HG03378 (cell line): ENCODE results near the gene BMP7.
"Not testable (repeated sequence)": the region's sequence is repeated elsewhere in the genome, so short reads cannot be mapped to it uniquely, and the experiment has no call there.

Experiments used
- ATAC-seq: cut with Tn5 transposase; IDR thresholded peaks from one replicate; pipeline ENCODE4 v1.9.1; 2021; ENCODE audit warnings: mild to moderate bottlenecking, moderate library complexity; ENCODE audit not compliant: unreplicated experiment

Gene BMP7

DNA sequence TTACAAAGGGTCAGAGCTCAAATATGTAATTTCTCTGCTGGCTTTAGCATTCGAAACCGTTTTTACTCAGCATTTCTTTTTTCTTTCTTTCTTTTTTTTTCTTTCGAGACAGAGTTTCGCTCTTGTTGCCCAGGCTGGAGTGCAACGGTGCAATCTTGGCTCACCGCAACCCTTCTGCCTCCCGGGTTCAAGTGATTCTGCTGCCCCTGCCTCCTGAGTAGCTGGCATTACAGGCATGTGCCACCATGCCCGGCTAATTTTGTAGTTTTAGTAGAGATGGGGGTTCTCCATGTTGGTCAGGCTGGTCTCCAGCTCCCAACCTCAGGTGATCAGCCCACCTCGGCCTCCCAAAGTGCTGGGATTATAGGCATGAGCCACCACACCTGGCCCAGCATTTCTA is 108.7 kb downstream of the BMP7 start:
- not testable (repeated sequence) for ATAC-seq

DNA sequence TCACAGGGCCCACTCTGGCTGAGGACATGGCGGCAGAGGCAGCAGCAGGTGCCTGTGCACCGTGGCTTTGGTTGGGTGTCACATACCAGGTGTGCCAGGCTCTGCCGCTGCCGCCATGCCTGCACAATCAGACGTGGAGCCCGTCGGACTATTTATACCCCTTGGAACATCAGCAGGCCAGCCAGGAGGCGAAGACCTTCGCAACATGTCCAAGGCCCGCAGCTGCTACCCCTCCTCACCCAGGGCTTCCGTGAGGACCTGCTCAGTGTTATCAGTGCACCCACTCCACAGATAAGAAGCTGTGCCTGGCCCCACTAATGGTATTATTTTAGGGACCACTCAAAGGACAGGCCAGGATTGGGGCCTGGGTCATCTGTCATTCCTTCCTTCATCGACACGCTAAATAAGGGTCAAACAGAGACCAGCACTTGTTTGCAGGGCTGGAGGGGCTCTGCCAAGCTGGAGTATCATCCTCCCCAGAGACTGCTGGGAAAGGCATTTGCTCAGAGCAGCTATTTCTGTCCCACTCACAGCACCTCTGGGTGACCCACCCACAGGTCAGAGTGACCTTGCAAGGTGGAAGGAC is 109.2 kb downstream of the BMP7 start:
- no peak for ATAC-seq

DNA sequence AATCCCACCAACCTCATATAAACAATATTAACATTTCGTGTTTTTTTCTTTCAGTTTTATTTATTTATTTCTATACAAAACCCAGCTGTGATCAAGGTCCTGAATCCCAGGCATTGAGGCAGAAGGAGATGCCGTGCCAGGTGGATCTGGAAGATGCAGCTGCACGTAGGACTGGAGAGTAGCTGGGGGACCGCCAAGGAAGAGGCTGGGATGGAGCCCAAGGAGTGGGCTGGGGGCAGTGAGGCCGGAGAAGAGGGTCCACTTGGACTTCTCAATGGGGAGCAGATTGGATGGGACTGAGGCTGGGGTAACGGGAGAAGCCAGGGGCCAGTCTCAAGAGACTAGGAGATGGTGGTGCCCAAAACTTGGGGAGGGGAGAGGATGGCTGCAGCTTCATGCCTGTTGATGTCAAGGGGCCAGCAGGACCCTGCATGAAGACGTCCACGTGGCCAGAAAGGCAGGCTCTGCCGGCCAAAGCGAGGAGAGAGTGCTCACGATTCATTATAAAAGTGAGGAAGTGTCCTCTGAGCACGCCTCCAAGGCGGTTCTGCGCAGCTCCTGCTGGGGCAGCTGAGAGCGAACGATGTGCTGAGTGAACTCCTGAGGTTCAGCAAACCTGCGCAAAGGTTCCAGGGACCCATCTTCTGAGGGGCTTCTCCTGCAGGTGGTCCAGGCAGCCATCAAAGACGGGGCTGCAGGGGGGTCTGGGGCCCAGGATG is 110.3 kb downstream of the BMP7 start:
- no peak for ATAC-seq

DNA sequence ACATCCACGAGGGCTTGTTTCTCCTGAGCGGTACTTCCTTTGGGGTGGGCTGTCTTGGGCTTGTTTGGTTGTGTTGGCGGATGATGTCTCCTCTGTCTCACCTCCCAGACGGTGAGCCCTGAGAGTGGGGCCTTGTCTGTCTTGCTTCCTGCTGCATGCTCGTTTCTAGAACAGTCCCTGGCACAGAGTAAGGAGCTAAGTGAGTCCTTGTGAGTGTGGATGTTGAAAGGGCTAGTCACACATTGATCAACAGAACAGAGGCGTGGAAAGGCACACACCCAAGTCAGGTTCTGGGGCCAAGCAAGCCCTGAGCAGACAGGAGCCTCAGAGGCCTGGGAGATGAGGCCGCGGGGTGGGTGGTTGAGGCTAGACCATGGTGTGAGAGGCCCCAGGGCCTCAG is 111.0 kb downstream of the BMP7 start:
- no peak for ATAC-seq

DNA sequence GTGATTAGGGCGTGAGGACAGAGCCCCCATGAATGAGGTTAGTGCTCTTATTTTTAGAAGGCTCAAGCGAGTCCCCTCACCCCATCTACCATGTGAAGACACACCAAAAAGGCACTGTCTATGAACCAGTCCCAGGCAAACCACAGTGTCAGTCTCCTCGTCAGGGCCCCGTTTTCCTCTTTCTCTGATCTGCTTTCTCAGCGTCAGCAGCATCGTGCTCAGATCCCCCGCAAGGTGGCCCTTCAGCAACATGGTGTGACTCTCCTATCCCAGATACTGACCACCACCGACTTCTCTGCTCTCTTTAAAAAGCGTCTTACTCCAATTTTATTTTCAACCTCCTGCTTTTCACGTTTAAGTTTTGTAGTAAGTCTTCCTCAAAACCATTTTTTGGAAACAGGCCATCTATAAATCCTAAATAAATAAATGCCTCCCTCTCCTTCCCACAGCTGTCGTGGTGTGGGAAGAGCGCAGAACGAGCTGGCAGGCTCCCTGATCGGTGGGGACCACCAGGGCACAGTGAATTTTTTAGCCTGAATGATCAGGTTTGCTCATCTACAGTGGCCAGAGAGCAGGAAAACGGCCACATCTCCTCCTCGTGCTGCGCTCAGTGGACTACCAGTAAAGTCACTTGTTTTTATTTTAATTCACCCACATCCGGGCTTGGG is 113.1 kb downstream of the BMP7 start:
- ATAC-seq: no peak

DNA sequence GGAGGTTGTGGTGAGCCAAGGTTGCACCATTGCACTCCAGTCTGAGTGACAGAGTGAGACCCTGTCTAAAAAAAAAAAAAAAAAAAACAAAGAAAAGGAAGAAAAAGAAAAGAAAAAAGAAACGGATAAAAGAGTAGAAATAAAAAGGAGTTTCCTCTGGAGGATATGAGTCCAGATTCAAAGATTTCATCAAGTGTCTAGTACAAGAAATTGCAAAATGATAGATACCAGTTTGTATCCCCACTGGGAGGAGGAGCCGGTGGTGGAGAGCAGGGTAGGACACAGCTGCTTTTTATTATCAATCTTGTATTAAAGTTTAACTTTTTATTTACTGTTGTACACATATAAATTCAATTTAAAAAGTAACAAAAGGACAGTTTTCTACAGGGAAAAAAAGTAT is 113.9 kb downstream of the BMP7 start:
- no peak for ATAC-seq

DNA sequence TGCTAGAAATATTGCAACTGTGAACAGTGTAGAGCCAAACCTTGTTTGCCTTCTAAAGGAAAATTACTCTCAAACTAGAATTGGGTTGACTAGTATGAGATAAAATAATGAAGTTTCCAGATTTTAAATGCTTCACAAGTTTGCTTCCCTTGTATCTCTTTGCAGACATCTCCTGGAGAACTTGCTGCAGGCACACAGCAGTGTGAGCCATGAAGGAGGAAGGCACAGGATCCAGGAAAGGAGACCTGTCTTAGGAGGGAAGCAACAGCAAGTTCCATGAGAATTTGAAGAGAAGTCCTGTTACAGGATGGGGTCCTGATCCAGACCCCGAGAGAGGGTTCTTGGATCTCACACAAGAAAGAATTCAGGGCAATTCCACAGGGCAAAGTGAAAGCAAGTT is 115.9 kb downstream of the BMP7 start:
- ATAC-seq: no peak

DNA sequence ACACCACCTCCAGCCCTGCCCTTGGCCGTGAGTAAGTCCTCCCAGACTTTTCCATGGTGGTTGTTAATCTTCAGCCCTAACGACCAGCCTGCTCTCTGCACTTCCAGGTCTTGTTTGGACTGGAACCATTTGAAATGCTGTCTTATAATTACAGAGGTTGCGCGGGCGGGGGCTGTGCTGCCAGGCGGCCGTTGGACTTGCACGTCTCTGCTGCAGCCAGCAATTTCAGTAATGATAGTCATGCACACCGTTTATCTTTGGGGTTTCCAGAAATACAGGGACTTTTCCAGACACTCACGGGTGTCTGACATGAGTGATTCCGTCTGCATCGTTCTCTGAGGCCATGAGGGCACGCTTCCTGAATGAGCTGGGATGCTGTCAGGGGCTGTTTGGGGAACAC is 118.2 kb downstream of the BMP7 start:
- no peak for ATAC-seq

DNA sequence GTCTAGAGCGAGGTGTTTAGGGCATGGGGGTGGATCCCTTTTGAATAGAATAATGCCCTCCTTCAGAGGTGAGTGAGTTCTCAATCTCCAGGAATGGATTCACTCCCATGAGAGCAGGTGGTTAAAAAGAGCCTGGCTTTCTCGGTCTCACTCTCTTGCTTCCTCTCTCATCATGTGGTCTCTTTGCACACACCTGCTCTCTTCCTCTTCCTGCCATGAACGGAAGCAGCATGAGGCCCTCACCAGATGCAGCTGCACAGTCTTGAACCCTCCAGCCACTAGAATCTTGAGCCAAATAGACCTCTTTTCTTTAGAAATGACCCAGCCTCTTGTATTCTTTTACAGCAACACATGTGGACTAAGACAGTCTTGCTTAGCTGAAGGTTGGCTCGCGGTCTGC is 119.3 kb downstream of the BMP7 start:
- no peak for ATAC-seq

DNA sequence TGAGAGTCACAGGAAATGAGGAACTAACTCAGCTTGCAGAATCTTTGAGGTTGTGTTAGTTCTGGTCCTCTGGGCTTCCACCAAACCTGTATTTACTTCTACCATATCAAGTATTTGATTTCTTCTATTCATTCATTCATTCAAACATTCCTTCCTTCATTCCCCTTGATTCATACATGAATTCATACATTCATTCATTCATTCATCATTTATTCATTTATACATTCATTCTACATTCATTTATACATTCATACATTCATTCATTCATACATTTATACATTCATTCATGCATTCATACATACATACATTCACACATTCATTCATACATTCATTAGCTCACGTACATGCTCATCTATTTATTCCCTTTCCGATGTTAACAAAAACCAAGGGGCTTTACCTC is 120.3 kb downstream of the BMP7 start:
- no peak for ATAC-seq

DNA sequence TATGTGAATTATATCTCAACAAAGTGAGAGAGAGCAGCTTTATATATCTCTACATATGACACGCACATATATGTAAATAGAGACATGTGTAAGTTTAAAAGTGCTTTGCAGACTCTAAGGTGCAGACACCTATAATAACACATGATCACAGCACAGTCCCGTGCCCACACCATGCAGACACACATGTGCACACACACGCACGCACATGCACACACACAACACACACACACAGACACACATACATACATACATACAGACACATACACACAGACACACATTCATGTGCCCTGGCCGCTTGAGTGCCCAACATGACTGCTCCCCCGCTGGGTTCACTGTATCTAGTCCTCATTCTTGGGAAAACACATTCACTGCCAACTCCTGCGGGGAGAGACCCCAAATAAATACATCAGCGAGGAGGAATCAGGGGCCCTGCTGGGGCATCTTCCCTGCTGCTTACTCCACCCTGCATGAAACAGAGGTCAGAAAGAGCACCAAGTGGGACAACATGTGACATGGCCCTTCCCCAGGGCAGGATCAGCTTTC is 121.3 kb downstream of the BMP7 start:
- no peak for ATAC-seq

DNA sequence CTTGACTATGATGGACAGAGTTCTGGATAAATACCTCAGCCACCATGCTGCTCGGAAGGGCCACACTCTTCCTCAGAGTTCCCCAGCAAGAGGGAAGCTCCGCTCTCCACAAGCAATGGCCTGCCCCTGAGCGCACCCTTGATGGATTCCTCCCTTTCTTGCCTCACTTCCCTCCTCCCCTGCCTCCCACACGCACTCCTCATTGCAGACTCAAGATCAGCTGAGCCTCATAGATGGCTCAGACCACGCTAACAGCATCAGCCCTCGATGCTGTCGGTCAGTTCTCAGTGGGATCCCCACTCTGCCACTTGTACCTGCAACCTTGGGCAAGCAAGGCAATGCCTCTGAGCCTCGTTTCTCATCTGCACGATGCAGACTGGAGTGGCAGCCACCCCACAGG is 123.3 kb downstream of the BMP7 start:
- no peak for ATAC-seq

DNA sequence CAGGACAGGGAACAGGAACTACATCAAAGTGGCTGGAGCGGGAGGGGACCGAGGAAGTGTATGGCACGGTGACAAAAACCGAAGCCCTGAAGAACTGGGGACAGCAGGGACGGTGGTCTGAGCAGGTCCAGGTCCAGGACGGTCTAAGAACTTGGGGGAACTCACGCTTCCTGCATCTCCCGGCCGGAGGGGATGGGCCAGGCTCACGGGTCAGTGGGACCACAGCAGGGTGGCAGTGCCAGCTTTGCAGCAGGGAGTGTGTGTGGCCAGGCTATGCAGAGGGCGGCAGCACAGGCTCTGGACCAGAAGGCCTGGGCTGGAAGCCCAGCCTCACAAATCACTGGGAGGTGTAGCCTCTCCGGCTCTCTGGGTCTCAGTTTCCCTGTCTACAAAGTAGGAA is 123.8 kb downstream of the BMP7 start:
- ATAC-seq: no peak

DNA sequence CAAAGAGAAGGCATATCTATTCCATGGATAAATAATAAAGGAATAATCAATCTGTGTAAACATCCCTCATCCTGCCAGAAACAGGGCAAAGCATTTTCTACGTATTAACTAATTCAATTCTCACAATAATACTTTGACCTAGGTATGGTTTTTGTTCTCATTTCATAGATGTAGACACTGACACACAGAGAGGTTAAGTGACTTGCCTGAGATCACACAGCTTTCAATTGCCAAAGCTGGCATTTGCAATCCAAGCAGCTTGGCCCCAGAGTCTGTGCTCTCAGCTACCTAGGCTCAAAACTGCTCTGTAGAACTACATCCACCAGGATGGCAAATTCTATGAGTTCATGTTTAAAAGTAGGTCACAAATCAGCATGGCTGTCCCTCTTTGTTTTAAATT is 124.9 kb downstream of the BMP7 start:
- ATAC-seq: no peak

DNA sequence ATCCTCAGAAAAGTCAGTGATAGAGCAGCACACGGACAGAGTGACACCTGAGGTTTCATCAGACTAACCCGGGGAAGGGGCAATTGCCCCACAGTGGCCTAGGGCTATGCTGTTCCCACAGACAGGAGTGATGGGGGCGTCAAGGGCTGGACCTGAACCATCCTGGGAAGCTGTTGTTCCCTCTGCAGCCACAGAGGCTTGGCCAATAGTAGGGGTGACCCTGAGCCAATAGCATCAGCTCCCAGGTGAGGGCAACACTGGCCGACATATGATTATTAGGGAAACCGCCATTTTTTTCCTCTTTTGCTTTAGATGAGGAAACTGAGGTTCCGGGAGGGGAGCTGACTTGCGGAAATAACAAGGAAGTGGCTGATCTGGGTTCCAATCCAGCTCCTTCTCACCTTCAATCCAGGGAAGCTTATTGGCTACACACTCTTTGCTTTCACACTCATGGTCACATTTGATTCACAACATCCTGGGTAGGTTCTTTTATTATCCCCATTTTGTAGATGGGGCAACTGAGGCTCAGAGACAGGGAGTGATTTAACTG is 126.0 kb downstream of the BMP7 start:
- ATAC-seq: no peak

DNA sequence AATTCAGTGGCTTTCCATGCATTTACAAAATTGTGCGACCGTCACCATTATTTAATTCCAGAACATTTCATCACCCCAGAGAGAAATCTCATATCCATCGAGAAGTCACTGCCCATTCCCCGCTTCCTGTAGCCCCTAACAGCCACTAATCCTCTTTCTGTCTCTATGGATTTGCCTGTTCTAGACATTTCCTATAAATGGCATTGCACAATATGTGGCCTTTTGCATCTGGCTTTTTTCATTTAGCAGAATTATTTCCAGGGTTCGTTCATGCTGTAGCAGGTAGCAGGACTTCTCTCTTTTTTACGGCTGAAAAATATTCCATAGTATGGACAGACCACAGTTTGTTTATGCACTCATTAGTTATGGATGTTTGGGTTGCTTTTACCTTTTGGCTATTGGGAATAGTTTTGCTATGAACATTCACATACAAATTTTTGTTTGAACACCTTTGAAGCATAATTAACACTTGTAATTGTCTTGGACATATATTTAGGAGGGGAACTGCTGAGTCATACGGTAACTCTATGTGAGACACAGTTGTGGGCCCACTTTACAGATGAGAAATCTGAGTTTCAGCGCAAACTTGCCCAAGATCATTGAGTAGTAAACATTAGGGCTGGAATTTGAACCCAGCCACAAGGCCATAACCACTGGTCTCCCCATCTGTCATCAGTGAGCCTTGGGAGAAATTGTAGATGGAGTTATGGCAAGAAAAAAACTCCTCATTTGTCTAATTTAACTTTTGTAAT is 126.9 kb downstream of the BMP7 start:
- ATAC-seq: no peak

DNA sequence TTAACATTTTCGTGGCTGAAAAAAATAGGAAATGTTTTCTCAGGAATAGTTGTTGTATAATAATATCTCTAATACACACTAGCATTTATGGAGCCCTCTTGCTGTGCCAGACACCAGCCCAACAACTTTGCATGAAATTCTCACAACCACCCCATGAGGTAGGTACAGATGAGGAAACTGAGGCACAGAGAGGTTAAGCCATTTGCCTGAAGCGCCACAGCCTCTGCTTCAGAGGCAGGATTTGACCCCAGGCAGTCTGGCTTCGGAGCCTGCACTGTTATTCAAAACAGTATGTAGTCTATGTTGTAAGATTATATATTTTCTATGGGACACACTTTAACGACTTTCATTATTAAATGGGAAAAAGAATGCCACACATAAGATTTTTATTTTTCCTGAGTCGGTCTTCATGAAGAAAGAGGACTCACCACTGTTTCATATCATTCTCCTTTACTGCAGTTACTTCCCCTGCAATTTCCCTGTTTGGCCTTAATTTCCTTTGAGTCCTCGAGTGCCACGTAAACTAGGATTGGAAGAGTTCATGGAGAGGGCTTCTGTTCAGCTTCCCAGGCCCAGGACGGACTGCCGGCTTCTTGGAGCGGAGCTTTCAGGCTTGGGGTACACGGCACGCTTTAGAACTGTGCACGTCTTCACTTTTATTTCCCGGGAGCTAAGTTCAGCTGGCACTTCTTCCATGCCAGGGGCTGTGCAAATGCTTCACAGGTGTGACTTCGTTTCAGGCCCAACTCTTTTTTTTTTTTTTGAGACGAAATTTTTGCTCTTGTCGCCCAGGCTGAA is 128.0 kb downstream of the BMP7 start:
- ATAC-seq: no peak

DNA sequence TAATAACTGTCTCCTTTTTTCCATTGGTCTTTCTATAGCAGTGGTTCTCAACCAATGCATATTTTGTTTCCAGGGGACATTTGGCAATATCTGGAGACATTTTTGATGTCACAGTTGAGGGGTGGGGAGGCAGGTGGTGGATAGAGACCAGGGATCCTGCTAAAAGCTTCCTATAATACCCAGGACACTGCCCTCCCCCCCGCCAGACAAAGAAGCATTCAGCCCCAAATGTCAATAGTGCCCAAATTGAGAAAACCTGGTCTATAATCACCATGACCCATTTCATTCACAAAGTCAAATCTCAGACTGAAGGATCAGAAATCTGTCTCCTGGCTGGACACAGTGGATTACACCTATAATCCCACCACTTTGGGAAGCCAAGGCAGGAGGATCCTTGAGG is 128.8 kb downstream of the BMP7 start:
- ATAC-seq: no peak

DNA sequence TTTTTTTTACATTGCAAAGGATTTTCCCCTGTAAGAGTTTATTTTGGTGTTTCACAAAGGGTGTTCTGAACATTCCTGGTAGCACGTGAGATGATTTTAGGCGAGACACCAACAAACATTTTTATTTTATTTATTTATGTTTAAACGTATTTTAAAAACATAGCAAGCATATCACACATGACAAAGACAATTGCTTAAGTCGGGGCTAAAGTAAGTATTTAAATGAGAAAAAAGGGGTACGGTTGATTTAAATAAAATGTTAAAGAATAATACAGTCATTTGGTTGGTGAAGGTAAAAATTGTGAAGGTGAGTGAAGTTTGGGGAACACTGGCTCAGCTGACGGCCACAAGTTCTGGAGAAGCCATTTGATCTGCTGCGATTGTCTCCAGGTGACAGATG is 129.7 kb downstream of the BMP7 start:
- no peak for ATAC-seq

DNA sequence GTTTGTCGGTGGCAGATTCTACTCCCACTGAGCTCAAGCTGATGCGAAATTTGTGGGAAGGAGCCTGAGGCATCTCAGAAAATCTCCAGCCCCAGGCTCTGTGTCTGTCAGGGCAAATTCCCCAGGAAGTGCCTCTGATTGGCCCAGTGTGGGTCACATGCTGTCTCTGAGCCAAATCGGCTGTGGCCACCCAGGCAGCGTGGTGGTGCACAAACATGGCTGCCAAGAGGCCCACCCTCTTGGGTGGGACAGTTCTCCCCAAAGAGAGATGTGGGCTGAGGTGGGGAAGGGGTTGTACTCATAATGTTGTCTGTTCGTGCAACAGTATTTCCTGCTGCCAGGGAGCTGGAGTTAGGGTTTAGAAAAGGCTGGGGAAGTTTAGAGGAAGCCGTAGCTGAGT is 130.6 kb downstream of the BMP7 start:
- no peak for ATAC-seq
